Measurements from ENCODE around the gene AWAT1.

DNA sequence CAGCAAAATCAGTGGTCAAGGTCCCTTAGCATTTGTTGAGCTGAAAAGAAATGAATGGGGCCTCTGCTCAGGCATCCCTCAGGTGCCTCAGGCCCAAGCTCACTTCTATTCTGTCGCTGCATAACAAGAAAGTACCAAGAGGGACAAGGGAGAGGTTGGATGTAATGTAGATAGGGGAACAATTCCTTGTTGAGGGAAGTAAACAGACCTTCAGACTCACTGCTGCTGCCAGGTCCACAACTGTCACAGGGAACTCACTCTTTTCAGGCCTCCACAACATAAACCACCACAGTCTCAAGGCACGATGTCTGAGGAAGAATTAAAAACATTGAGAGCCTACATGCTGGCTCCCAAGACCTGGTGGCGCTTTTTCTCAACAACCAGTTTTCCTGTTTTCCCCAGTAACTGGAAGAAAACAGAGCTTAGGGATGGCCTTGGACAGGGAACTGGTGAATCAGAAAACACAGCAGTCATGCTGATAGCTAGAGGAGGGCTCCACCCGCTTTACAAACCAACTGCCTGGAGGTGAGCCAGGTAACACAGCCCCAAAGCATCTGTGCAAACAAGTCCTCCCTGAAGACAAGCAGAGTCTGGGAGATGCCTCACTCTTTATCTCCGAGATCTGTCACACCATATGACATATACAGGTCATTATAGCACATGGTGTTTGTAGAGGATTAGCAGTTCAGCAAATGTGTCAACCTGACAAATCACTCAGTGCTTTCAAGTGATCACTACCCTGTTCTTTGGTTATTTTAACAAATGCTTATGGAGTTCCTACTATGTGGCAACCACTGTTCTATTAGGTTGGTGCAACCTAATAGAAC is 14.3 kb upstream of the AWAT1 start:
- TF ChIP-seq, protein P1, sequence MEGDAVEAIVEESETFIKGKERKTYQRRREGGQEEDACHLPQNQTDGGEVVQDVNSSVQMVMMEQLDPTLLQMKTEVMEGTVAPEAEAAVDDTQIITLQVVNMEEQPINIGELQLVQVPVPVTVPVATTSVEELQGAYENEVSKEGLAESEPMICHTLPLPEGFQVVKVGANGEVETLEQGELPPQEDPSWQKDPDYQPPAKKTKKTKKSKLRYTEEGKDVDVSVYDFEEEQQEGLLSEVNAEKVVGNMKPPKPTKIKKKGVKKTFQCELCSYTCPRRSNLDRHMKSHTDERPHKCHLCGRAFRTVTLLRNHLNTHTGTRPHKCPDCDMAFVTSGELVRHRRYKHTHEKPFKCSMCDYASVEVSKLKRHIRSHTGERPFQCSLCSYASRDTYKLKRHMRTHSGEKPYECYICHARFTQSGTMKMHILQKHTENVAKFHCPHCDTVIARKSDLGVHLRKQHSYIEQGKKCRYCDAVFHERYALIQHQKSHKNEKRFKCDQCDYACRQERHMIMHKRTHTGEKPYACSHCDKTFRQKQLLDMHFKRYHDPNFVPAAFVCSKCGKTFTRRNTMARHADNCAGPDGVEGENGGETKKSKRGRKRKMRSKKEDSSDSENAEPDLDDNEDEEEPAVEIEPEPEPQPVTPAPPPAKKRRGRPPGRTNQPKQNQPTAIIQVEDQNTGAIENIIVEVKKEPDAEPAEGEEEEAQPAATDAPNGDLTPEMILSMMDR (conservative IDR thresholded peaks at IDR 0.05), result no peak
- no peak for TF ChIP-seq ZFX (IDR thresholded peaks at IDR 0.05)
